SK-N-SH (cell line): ENCODE measurements around the gene SMIM36.
A peak's percentile ranks its signal among the peaks of the same experiment; 100 is the strongest.

Source experiments
- CHD2 ChIP-seq: fragments of 150-350 bp; IDR thresholded peaks from 2 replicates; pipeline ENCODE4 v1.6.1; 2018; ENCODE audit warnings: low read length; ENCODE audit not compliant: partially characterized antibody
- EP300 ChIP-seq, 2 experiments: IDR thresholded peaks; 2 replicates each; pipeline versions ENCODE4 v1.4.0 to v1.6.1; 2012; ENCODE audit warnings: borderline replicate concordance in 1 of 2, low read depth in 1 of 2, low read length in 1 of 2
- FOXJ3 ChIP-seq: sonication (generic); formaldehyde crosslinking; IDR thresholded peaks from 2 replicates; pipeline ENCODE4 v1.5.1; 2020; ENCODE audit warnings: mild to moderate bottlenecking, missing genetic modification reagents
- GABPA ChIP-seq: IDR thresholded peaks from 2 replicates; pipeline ENCODE4 v1.4.0; 2012; ENCODE audit warnings: low read depth, mild to moderate bottlenecking
- NFIC ChIP-seq: IDR thresholded peaks from 2 replicates; pipeline ENCODE4 v1.4.0; 2012; ENCODE audit warnings: borderline replicate concordance
- POLR2AphosphoS5 ChIP-seq: IDR thresholded peaks from 2 replicates; pipeline ENCODE4 v1.6.1; 2012; ENCODE audit warnings: low read depth, low read length
- RCOR1 ChIP-seq: fragments of 150-350 bp; IDR thresholded peaks from 2 replicates; pipeline ENCODE4 v1.6.1; 2017; ENCODE audit warnings: antibody characterized with exemption, low read length
- SIN3A ChIP-seq: IDR thresholded peaks from 2 replicates; pipeline ENCODE4 v1.6.1; 2012; ENCODE audit warnings: low read depth, mild to moderate bottlenecking, low read length, moderate library complexity, borderline replicate concordance
- TAF1 ChIP-seq: IDR thresholded peaks from 2 replicates; pipeline ENCODE4 v1.6.1; 2012; ENCODE audit warnings: low read depth, mild to moderate bottlenecking, low read length, moderate library complexity, borderline replicate concordance
- TEAD4 ChIP-seq: IDR thresholded peaks from 2 replicates; pipeline ENCODE4 v1.4.0; 2012; ENCODE audit warnings: mild to moderate bottlenecking, borderline replicate concordance; ENCODE audit not compliant: insufficient read depth
- TF ChIP-seq, protein P1 (sequence below): fragments of 200-600 bp; sonication (generic); IDR thresholded peaks from 2 replicates; pipeline ENCODE4 v1.6.1; 2017; ENCODE audit warnings: antibody characterized with exemption, mild to moderate bottlenecking, moderate library complexity
- TF ChIP-seq, protein P2 (sequence below): IDR thresholded peaks from 2 replicates; pipeline ENCODE4 v1.6.1; 2012; ENCODE audit warnings: mild to moderate bottlenecking, low read depth, low read length, moderate library complexity

DNA sequence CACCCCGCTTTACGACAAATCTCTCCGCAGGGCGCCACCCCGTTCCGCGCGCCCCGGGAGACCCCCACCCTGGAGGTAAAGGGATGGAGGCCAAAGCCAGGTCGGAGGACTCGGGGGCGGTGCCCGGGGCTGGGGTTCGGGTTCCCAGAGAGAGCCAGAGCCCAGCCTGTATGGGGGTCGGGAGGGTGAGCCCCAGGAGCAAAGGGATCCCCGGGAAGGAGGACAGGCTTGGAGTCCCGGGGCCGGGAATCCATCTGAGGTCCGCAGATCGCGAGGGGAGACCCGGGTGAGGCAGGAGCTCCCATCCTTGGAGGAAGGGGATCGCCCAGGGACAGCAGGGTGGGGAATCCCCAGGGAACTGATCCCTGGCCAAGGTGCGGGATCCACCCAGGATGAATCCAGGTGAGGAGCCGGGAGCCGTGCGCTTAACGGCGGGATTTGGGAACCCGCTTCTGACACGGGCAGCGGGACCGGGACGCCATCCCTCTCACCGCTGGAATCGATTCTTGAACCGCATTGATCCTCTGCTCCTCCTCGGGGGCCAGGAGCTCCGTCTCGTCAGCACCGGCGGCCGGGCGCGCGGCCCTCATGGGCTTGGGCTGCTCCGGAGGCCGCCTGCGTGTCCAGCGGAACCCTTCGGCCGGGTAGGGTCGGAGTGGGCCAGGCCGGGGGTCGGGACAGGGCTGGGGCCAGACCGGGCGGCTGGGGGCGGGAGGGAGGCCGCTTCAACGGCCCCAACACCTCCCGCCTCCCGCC is 89.9 kb downstream of the SMIM36 start, which contains the start of gene MMD:
- TF ChIP-seq, protein P1, sequence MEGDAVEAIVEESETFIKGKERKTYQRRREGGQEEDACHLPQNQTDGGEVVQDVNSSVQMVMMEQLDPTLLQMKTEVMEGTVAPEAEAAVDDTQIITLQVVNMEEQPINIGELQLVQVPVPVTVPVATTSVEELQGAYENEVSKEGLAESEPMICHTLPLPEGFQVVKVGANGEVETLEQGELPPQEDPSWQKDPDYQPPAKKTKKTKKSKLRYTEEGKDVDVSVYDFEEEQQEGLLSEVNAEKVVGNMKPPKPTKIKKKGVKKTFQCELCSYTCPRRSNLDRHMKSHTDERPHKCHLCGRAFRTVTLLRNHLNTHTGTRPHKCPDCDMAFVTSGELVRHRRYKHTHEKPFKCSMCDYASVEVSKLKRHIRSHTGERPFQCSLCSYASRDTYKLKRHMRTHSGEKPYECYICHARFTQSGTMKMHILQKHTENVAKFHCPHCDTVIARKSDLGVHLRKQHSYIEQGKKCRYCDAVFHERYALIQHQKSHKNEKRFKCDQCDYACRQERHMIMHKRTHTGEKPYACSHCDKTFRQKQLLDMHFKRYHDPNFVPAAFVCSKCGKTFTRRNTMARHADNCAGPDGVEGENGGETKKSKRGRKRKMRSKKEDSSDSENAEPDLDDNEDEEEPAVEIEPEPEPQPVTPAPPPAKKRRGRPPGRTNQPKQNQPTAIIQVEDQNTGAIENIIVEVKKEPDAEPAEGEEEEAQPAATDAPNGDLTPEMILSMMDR, result no peak
- TF ChIP-seq, protein P2, sequence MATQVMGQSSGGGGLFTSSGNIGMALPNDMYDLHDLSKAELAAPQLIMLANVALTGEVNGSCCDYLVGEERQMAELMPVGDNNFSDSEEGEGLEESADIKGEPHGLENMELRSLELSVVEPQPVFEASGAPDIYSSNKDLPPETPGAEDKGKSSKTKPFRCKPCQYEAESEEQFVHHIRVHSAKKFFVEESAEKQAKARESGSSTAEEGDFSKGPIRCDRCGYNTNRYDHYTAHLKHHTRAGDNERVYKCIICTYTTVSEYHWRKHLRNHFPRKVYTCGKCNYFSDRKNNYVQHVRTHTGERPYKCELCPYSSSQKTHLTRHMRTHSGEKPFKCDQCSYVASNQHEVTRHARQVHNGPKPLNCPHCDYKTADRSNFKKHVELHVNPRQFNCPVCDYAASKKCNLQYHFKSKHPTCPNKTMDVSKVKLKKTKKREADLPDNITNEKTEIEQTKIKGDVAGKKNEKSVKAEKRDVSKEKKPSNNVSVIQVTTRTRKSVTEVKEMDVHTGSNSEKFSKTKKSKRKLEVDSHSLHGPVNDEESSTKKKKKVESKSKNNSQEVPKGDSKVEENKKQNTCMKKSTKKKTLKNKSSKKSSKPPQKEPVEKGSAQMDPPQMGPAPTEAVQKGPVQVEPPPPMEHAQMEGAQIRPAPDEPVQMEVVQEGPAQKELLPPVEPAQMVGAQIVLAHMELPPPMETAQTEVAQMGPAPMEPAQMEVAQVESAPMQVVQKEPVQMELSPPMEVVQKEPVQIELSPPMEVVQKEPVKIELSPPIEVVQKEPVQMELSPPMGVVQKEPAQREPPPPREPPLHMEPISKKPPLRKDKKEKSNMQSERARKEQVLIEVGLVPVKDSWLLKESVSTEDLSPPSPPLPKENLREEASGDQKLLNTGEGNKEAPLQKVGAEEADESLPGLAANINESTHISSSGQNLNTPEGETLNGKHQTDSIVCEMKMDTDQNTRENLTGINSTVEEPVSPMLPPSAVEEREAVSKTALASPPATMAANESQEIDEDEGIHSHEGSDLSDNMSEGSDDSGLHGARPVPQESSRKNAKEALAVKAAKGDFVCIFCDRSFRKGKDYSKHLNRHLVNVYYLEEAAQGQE, result no peak
- no peak for TF ChIP-seq POLR2AphosphoS5
- TF ChIP-seq EP300 (IDR thresholded peaks at IDR 0.05; ENCODE audit: borderline replicate concordance in 1 of 2, low read depth in 1 of 2, low read length in 1 of 2), result no peak
- TF ChIP-seq TEAD4, result no peak
- peak; percentile 4 for TF ChIP-seq CHD2
- no peak for TF ChIP-seq NFIC
- no peak for TF ChIP-seq SIN3A
- TF ChIP-seq GABPA, result no peak
- no peak for TF ChIP-seq FOXJ3 (CRISPR knock-in tag)
- no peak for TF ChIP-seq TAF1
- no peak for TF ChIP-seq RCOR1
